Activated CD4-positive, alpha-beta T cell treated with anti-CD3 and anti-CD28 coated beads for 36 hours (primary cell): Measurements from ENCODE around the gene ACOT8. TPM values are rescaled to one million over a fixed set of nuclear protein-coding genes. Genes with fewer than 3 reads are reported as not detected.
"Not testable (repeated sequence)": the region's sequence is repeated elsewhere in the genome, so short reads cannot be mapped to it uniquely, and the experiment has no call there.

Experiments
- ATAC-seq: fragments of 200-7000 bp; cut with Tn5 transposase; one replicate; pipeline ENCODE4 v1.10.0; 2021; ENCODE audit warnings: mild to moderate bottlenecking, moderate library complexity
- CTCF ChIA-PET: fragments of 350-600 bp; sonication (Branson Sonifier 250); formaldehyde crosslinking; loops from one replicate; lab custom pipeline; 2021; ENCODE audit warnings: antibody characterized with exemption; lab: Charles Lee
- POLR2A ChIA-PET: fragments of 350-600 bp; sonication (Branson Sonifier 250); formaldehyde crosslinking; loops from one replicate; lab custom pipeline; 2021; ENCODE audit warnings: antibody characterized with exemption, inconsistent platforms; lab: Charles Lee
- DNase-seq: peaks from one replicate; pipeline ENCODE4 v3.0.0-alpha.2; 2020
- H3K27ac Mint-ChIP-seq: one replicate; pipeline ENCODE4 v1.8.0; 2021; ENCODE audit warnings: mixed read lengths
- H3K27me3 Mint-ChIP-seq: one replicate; pipeline ENCODE4 v1.8.0; 2021; ENCODE audit warnings: mixed read lengths
- H3K36me3 Mint-ChIP-seq: one replicate; pipeline ENCODE4 v1.8.0; 2021; ENCODE audit warnings: low read depth, mixed read lengths
- H3K4me1 Mint-ChIP-seq: one replicate; pipeline ENCODE4 v1.8.0; 2021; ENCODE audit warnings: mixed read lengths
- H3K4me3 Mint-ChIP-seq: one replicate; pipeline ENCODE4 v1.8.0; 2021; ENCODE audit warnings: mild to moderate bottlenecking, moderate library complexity, mixed read lengths
- H3K9me3 Mint-ChIP-seq: one replicate; pipeline ENCODE4 v1.8.0; 2021; ENCODE audit warnings: low read depth, mixed read lengths
- intact Hi-C, 2 experiments: fragments of 100-400 bp; cut with DNase I in 1 of 2; cut with micrococcal nuclease in 1 of 2; formaldehyde crosslinking; loops; one replicate each; pipeline versions ENCODE4 v1.14.2 to v1.15.1; 2022 to 2024; cut with DNase I, micrococcal nuclease
- total RNA-seq, 2 experiments: library from RNA; stranded (reverse); gene quantifications; one replicate each; pipeline ENCODE4 v1.2.3, GENCODE V29; 2021

ACOT8 gene
- total RNA-seq, 2 experiments from 2014 or later: 21.9 to 22.6 TPM

GRCh38 chr20:45812157-45813005 is 44.8 kb downstream of the ACOT8 start, which contains the start of gene UBE2C:
Gene UBE2C, plus strand, starts transcription at chr20:45812644. Its CDS starts 52 bp downstream, at chr20:45812696.
- Mint-ChIP-seq H3K36me3 (peaks cover 62% of the 10 kb centered on the region), H3K27ac (peak within 1 kb of the TSS; percentile 88), H3K4me3 (peak within 1 kb of the TSS; percentile 99), H3K4me1 (peaks cover 21% of the 10 kb centered on the region), H3K9me3 (no peaks in the 10 kb centered on the region), H3K27me3 (no peaks in the 10 kb centered on the region)
- POLR2A ChIA-PET: interaction anchor here (1.0 to 2.1 kb wide), 3 partner anchors 10 to 79 kb away, joined by 3 to 5 read pairs (median 3); partner anchors contain the start of genes CTSA and NEURL2
- ATAC-seq (peak; percentile 100), DNase-seq (peak; percentile 97)
- CTCF ChIA-PET: interaction anchor here (0.6 to 1.6 kb wide), 4 partner anchors 10 to 146 kb away, joined by 3 to 8 read pairs (median 4); no protein-coding TSS in a partner anchor
- intact Hi-C loops: loop anchor here (1.0 to 2.0 kb wide), 13 partner anchors 21 to 552 kb away; partner anchors contain the start of genes CTSA (in 2 of the 2), NEURL2 (in 2 of the 2), ACOT8 (in 1 of the 2) and DNTTIP1 (in 1 of the 2)

- H3K4me1 Mint-ChIP-seq: peaks cover 18% of the 10 kb centered on the region
- no peak for ATAC-seq
- no peak for DNase-seq
- H3K9me3 Mint-ChIP-seq: no peaks in the 10 kb centered on the region
- peaks cover 50% of the 10 kb centered on the region for H3K36me3 Mint-ChIP-seq
- POLR2A ChIA-PET: interaction anchor here (1.1 kb wide), 1 partner anchor 25 kb away, joined by 3 read pairs; no protein-coding TSS in a partner anchor
- H3K27ac Mint-ChIP-seq: peak overlapping the region; percentile 29
- H3K4me3 Mint-ChIP-seq: no peak overlapping the region
- no peaks in the 10 kb centered on the region for H3K27me3 Mint-ChIP-seq
- intact Hi-C loops: no loop called here
- CTCF ChIA-PET: interaction anchor here (1.5 to 2.2 kb wide), 2 partner anchors 14 to 160 kb away, joined by 4 to 5 read pairs; no protein-coding TSS in a partner anchor
Observed at GRCh38 chr20:45810191-45810970, 46.8 kb downstream of the ACOT8 start.

GRCh38 chr20:45801851-45802250 is 55.3 kb downstream of the ACOT8 start:
- no peaks in the 10 kb centered on the region for H3K27me3 Mint-ChIP-seq
- no peak for DNase-seq

GRCh38 chr20:45798935-45799642 is 58.1 kb downstream of the ACOT8 start:
- Mint-ChIP-seq H3K4me1 (peaks cover 7% of the 10 kb centered on the region), H3K27me3 (no peaks in the 10 kb centered on the region), H3K36me3 (peaks cover 33% of the 10 kb centered on the region), H3K27ac (peak overlapping the region; percentile 45), H3K9me3 (no peaks in the 10 kb centered on the region), H3K4me3 (no peak overlapping the region)
- DNase-seq (peak; percentile 79), ATAC-seq (peak; percentile 95)
- ChIA-PET CTCF (interaction anchor here (0.6 to 2.0 kb wide), 28 partner anchors 10 to 455 kb away, joined by 3 to 13 read pairs (median 4); partner anchors contain the start of genes CD40, SNX21, UBE2C and ZNF335), POLR2A (interaction anchor here (0.6 to 1.0 kb wide), 4 partner anchors 14 to 183 kb away, joined by 3 to 4 read pairs (median 3); partner anchors contain the start of genes PCIF1 and UBE2C)
- intact Hi-C loops: loop anchor here (1.0 to 10.0 kb wide), 4 partner anchors 136 to 834 kb away; partner anchors contain the start of genes PCIF1 (in 1 of the 2), STK4 (in 1 of the 2) and TOMM34 (in 1 of the 2)

More at GRCh38 chr20:45801851-45802250, 55.3 kb downstream of the ACOT8 start:
- H3K4me3 Mint-ChIP-seq: no peak overlapping the region
- CTCF ChIA-PET: interaction anchor here (1.0 kb wide), 1 partner anchor 13 kb away, joined by 3 read pairs; no protein-coding TSS in a partner anchor
- H3K4me1 Mint-ChIP-seq: peaks cover 7% of the 10 kb centered on the region
- no peak for ATAC-seq
- H3K9me3 Mint-ChIP-seq: no peaks in the 10 kb centered on the region
- peaks cover 32% of the 10 kb centered on the region for H3K36me3 Mint-ChIP-seq
- POLR2A ChIA-PET: no interaction called here
- H3K27ac Mint-ChIP-seq: no peak overlapping the region
- intact Hi-C loops: no loop called here

- not testable (repeated sequence) for H3K27me3 Mint-ChIP-seq, H3K27ac Mint-ChIP-seq, DNase-seq, H3K4me1 Mint-ChIP-seq, H3K4me3 Mint-ChIP-seq, H3K9me3 Mint-ChIP-seq, ATAC-seq
- CTCF ChIA-PET: interaction anchor here (0.9 to 1.7 kb wide), 4 partner anchors 13 to 454 kb away, joined by 3 to 10 read pairs (median 4); no protein-coding TSS in a partner anchor
- POLR2A ChIA-PET: interaction anchor here (1.0 kb wide), 1 partner anchor 173 kb away, joined by 3 read pairs; no protein-coding TSS in a partner anchor
- H3K36me3 Mint-ChIP-seq: peaks cover 29% of the 10 kb centered on the region
- intact Hi-C loops: loop anchor here (2.0 to 10.0 kb wide), 3 partner anchors 137 to 833 kb away; partner anchors contain the start of genes PCIF1 (in 1 of the 2), STK4 (in 1 of the 2) and TOMM34 (in 1 of the 2)
Observed at GRCh38 chr20:45797955-45798354, 59.2 kb downstream of the ACOT8 start.

GRCh38 chr20:45797510-45797909 is 59.7 kb downstream of the ACOT8 start:
- CTCF ChIA-PET, H3K4me3 Mint-ChIP-seq, ATAC-seq, H3K9me3 Mint-ChIP-seq, H3K27me3 Mint-ChIP-seq, H3K27ac Mint-ChIP-seq, DNase-seq, POLR2A ChIA-PET: not testable (repeated sequence)
- intact Hi-C loops: loop anchor here in 1 of 2 experiments (10.0 kb wide), 1 partner anchor 833 kb away; the partner anchor contains the start of genes STK4 and TOMM34
- Mint-ChIP-seq H3K36me3 (peaks cover 30% of the 10 kb centered on the region), H3K4me1 (peaks cover 12% of the 10 kb centered on the region)

- ChIA-PET CTCF (interaction anchor here (0.6 to 1.1 kb wide), 4 partner anchors 13 to 503 kb away, joined by 3 to 4 read pairs (median 3); no protein-coding TSS in a partner anchor), POLR2A (interaction anchor here (0.6 kb wide), 1 partner anchor 109 kb away, joined by 7 read pairs; no protein-coding TSS in a partner anchor)
- Mint-ChIP-seq H3K36me3 (peaks cover 28% of the 10 kb centered on the region), H3K9me3 (no peaks in the 10 kb centered on the region), H3K4me1 (peaks cover 15% of the 10 kb centered on the region), H3K27ac (no peak overlapping the region), H3K27me3 (no peaks in the 10 kb centered on the region), H3K4me3 (no peak overlapping the region)
- intact Hi-C loops: loop anchor here in 1 of 2 experiments (10.0 kb wide), 1 partner anchor 832 kb away; the partner anchor contains the start of genes STK4 and TOMM34
- ATAC-seq: no peak
- no peak for DNase-seq
Observed at GRCh38 chr20:45796337-45797065, 60.7 kb downstream of the ACOT8 start.

GRCh38 chr20:45792317-45793118 is 64.7 kb downstream of the ACOT8 start:
- H3K4me3 Mint-ChIP-seq: peak overlapping the region; percentile 81
- peaks cover 13% of the 10 kb centered on the region for H3K4me1 Mint-ChIP-seq
- peak overlapping the region; percentile 80 for H3K27ac Mint-ChIP-seq
- ATAC-seq (peak; percentile 10), DNase-seq (peak; percentile 12)
- H3K27me3 Mint-ChIP-seq: no peaks in the 10 kb centered on the region
- peaks cover 28% of the 10 kb centered on the region for H3K36me3 Mint-ChIP-seq
- CTCF ChIA-PET: interaction anchor here (0.8 kb wide), 1 partner anchor 90 kb away, joined by 3 read pairs; no protein-coding TSS in a partner anchor
- H3K9me3 Mint-ChIP-seq: no peaks in the 10 kb centered on the region
- POLR2A ChIA-PET: interaction anchor here (0.6 to 1.0 kb wide), 2 partner anchors 179 to 499 kb away, joined by 3 read pairs; no protein-coding TSS in a partner anchor
- intact Hi-C loops: loop anchor here in 1 of 2 experiments (2.0 to 10.0 kb wide), 5 partner anchors 64 to 905 kb away; partner anchors contain the start of genes ACOT8, STK4, SYS1 and TOMM34
